K562 (cell line): ENCODE measurements around the gene PIGN. TPM values are rescaled to one million over a fixed set of nuclear protein-coding genes. Genes with fewer than 3 reads are reported as not detected.
A peak's percentile ranks its signal among the peaks of the same experiment; 100 is the strongest.

Experiments
- ATAC-seq: fragments of 200-7000 bp; cut with Tn5 transposase; 3 replicates; pipeline ENCODE4 v1.9.1; 2020; ENCODE audit warnings: moderate library complexity
- BruUV-seq: library from RNA; stranded (reverse); fragments of 400-500 nt; replicated peaks from 2 replicates; lab custom pipeline; 2021; lab: Mats Ljungman, UMichigan
- CTCF ChIA-PET: fragments of 300-600 bp; formaldehyde crosslinking; extraction: SDS; loops from one replicate; lab custom pipeline; 2021; ENCODE audit warnings: low intra/inter-chr PET ratio; lab: Yijun Ruan, JAX
- POLR2A ChIA-PET: fragments of 300-600, 350-650 bp; sonication (Branson Sonifier 250); formaldehyde crosslinking; extraction: SDS; loops from one replicate; lab custom pipeline; 2021; ENCODE audit warnings: antibody characterized with exemption, inconsistent platforms; lab: Yijun Ruan, JAX
- DNase-seq, 4 experiments: peaks; one replicate each; pipeline versions ENCODE4 v3.0.0 to v3.0.0-alpha.2; 2011 to 2018; ENCODE audit warnings: low spot score in 3 of 4, mixed read lengths in 3 of 4; ENCODE audit errors: extremely low read depth in 1 of 4
- FAIRE-seq: peaks from 2 replicates; lab custom pipeline; 2011; peaks lifted over from hg19 to GRCh38; lab: Jason Lieb, UNC
- H2AFZ ChIP-seq: 2 replicates; pipeline ENCODE4 v1.6.0; 2011; ENCODE audit warnings: low read depth, low read length, control low read depth, inconsistent platforms
- H3K27ac ChIP-seq: fragments of 200-600 bp; 3 replicates; pipeline ENCODE4 v1.8.0; 2011; ENCODE audit warnings: low read depth, mild to moderate bottlenecking, control low read depth, inconsistent platforms, low read length, moderate library complexity, mixed read lengths; ENCODE audit errors: extremely low read depth
- H3K27me3 ChIP-seq, 2 experiments: fragments of 300-600 bp in 1 of 2; 2 replicates in 1 of 2; 3 replicates in 1 of 2; pipeline versions ENCODE4 v1.6.0 to v1.8.0; 2011; ENCODE audit warnings: inconsistent platforms in 2 of 2, low read length in 2 of 2, mild to moderate bottlenecking in 1 of 2, mixed read lengths in 1 of 2, moderate library complexity in 1 of 2; ENCODE audit not compliant: control insufficient read depth in 2 of 2, insufficient read depth in 2 of 2
- H3K36me3 ChIP-seq: fragments of 300-600 bp; 3 replicates; pipeline ENCODE4 v1.8.0; 2011; ENCODE audit warnings: mild to moderate bottlenecking, low read length, inconsistent platforms; ENCODE audit not compliant: control insufficient read depth, insufficient read depth
- H3K4me1 ChIP-seq, 2 experiments: fragments of 200-600 bp in 1 of 2; replicated peaks in 1 of 2; 2 replicates in 1 of 2; 3 replicates in 1 of 2; pipeline versions ENCODE4 v1.5.1 to v1.8.0; 2011; ENCODE audit warnings: inconsistent platforms in 2 of 2, low read length in 2 of 2, mild to moderate bottlenecking in 1 of 2, mixed read lengths in 1 of 2, moderate library complexity in 1 of 2; ENCODE audit not compliant: control insufficient read depth in 2 of 2, insufficient read depth in 2 of 2
- H3K4me2 ChIP-seq: 2 replicates; pipeline ENCODE4 v1.6.1; 2011; ENCODE audit warnings: low read length, control low read depth, inconsistent platforms, mixed read lengths; ENCODE audit not compliant: insufficient read depth
- H3K4me3 ChIP-seq: fragments of 200-600 bp; sonication (generic), shearing (Covaris generic); 2 replicates; pipeline ENCODE4 v1.5.1; 2016; ENCODE audit warnings: control low read depth, inconsistent platforms
- H3K79me2 ChIP-seq: fragments of 200-600 bp; 3 replicates; pipeline ENCODE4 v1.8.0; 2011; ENCODE audit warnings: low read length, inconsistent platforms; ENCODE audit not compliant: control insufficient read depth, insufficient read depth
- H3K9ac ChIP-seq, 2 experiments: 2 replicates each; pipeline versions ENCODE4 v1.6.0 to v1.6.1; 2011; ENCODE audit warnings: low read depth in 2 of 2, low read length in 2 of 2, control low read depth in 1 of 2, inconsistent platforms in 1 of 2, mild to moderate bottlenecking in 1 of 2, mixed read lengths in 1 of 2; ENCODE audit not compliant: insufficient read depth in 1 of 2
- H3K9me1 ChIP-seq: one replicate; pipeline ENCODE4 v1.6.0; 2011; ENCODE audit warnings: inconsistent platforms, mild to moderate bottlenecking, low read length, moderate library complexity; ENCODE audit not compliant: control insufficient read depth, insufficient read depth
- H3K9me3 ChIP-seq: replicated peaks from 2 replicates; pipeline ENCODE4 v1.5.1; 2011; ENCODE audit warnings: low read depth, low read length, inconsistent platforms; ENCODE audit not compliant: control insufficient read depth, insufficient read depth
- H4K20me1 ChIP-seq: replicated peaks from 2 replicates; pipeline ENCODE4 v1.6.1; 2011; ENCODE audit warnings: low read length, inconsistent platforms, mixed read lengths; ENCODE audit not compliant: control insufficient read depth, insufficient read depth
- BCOR ChIP-seq: fragments of 450-650 bp; IDR thresholded peaks from 2 replicates; pipeline ENCODE4 v1.6.1; 2016
- BRF1 ChIP-seq: IDR thresholded peaks from 3 replicates; pipeline ENCODE4 v1.6.1; 2011; ENCODE audit warnings: borderline replicate concordance, mild to moderate bottlenecking; ENCODE audit not compliant: insufficient read length; ENCODE audit errors: extremely low read depth
- CBFB ChIP-seq: sonication (generic); formaldehyde crosslinking; IDR thresholded peaks from 2 replicates; pipeline ENCODE4 v1.4.0; 2020; ENCODE audit warnings: mild to moderate bottlenecking, missing genetic modification reagents
- FOXK2 ChIP-seq, 2 experiments: fragments of 450-650 bp; IDR thresholded peaks in 1 of 2; conservative IDR thresholded peaks in 1 of 2; 2 replicates each; pipeline ENCODE4 v1.6.1; 2016; ENCODE audit warnings: low read depth in 2 of 2, mild to moderate bottlenecking in 1 of 2
- GATAD2A ChIP-seq: fragments of 450-650 bp; IDR thresholded peaks from 2 replicates; pipeline ENCODE4 v1.6.1; 2017
- NCOA2 ChIP-seq, 2 experiments: fragments of 450-650 bp; IDR thresholded peaks; 2 replicates each; pipeline ENCODE4 v1.6.1; 2018; ENCODE audit warnings: mild to moderate bottlenecking in 2 of 2, moderate library complexity in 1 of 2; ENCODE audit not compliant: partially characterized antibody in 2 of 2
- PPARD ChIP-seq: fragments of 250-450 bp; sonication (Bioruptor Pico); IDR thresholded peaks from 2 replicates; pipeline ENCODE4 v1.8.0; 2022; ENCODE audit warnings: inconsistent platforms, mild to moderate bottlenecking, moderate library complexity
- RB1 ChIP-seq: fragments of 450-650 bp; IDR thresholded peaks from 2 replicates; pipeline ENCODE4 v1.6.1; 2017; ENCODE audit warnings: low read depth, mild to moderate bottlenecking
- RBFOX2 ChIP-seq: fragments of 200-400 bp; formaldehyde crosslinking; IDR thresholded peaks from 2 replicates; pipeline ENCODE4 v1.6.1; 2017; ENCODE audit warnings: low read depth, mild to moderate bottlenecking, low read length, moderate library complexity
- SREBF2 ChIP-seq: sonication (generic); formaldehyde crosslinking; IDR thresholded peaks from 2 replicates; pipeline ENCODE4 v1.4.0; 2020; ENCODE audit warnings: mild to moderate bottlenecking, missing genetic modification reagents
- TAF1 ChIP-seq: IDR thresholded peaks from 2 replicates; pipeline ENCODE4 v1.6.1; 2011; ENCODE audit warnings: mild to moderate bottlenecking, low read length, moderate library complexity; ENCODE audit not compliant: insufficient read depth, control insufficient read depth, severe bottlenecking; ENCODE audit errors: extremely low read depth
- TBL1XR1 ChIP-seq, 2 experiments: IDR thresholded peaks; 2 replicates each; pipeline ENCODE4 v1.6.1; 2012; ENCODE audit warnings: improper control_type of control experiment in 2 of 2, low read length in 2 of 2, mild to moderate bottlenecking in 1 of 2
- ZNF699 ChIP-seq: fragments of 250-450 bp; sonication (Bioruptor Pico); IDR thresholded peaks from 2 replicates; pipeline ENCODE4 v1.8.0; 2021; ENCODE audit warnings: mild to moderate bottlenecking, moderate library complexity; ENCODE audit not compliant: insufficient replicate concordance
- WGBS: fragments of 100-300 bp; shearing (Covaris generic); methylation state at CpG from one replicate; pipeline ENCODE4 v1.1.6; 2016; ENCODE audit warnings: low coverage, mixed read lengths; ENCODE audit not compliant: insufficient coverage; ENCODE audit errors: missing lambda C conversion rate; 5-methylcytosine and 5-hydroxymethylcytosine counted together
- in situ Hi-C: fragments of 300-500 bp; cut with MboI; formaldehyde crosslinking; loops from 4 replicates; pipeline ENCODE4 v1.15.0; 2018; ENCODE audit warnings: inconsistent platforms, mixed read lengths
- intact Hi-C: fragments of 100-400 bp; cut with micrococcal nuclease; formaldehyde crosslinking; loops from 2 replicates; pipeline ENCODE4 v1.14.2; 2022
- polyA plus RNA-seq, 8 experiments: library from polyadenylated mRNA; depleted of rRNA in 4 of 8; stranded (reverse) in 5 of 8; unstranded in 3 of 8; fragments of >200 nt; fragmentation: Nextera tagmentation in 2 of 8; fragmentation: Illumina TruSeq in 1 of 8; extraction: Ambion mirVana in 2 of 8; extraction: Trizol in 1 of 8; gene quantifications; 2 replicates each; pipeline versions ENCODE4 v1.2.1 to v1.2.3, GENCODE V29; 2011 to 2014; ENCODE audit warnings: inconsistent platforms in 1 of 8, missing spikeins in 1 of 8
- total RNA-seq, 7 experiments: library from RNA; depleted of rRNA in 6 of 7; stranded (reverse); fragments of >200 nt in 6 of 7; fragmentation: Illumina TruSeq in 2 of 7; extraction: Trizol in 2 of 7; gene quantifications; 2 replicates each; pipeline versions ENCODE4 v1.2.1 to v1.2.3, GENCODE V29; 2011 to 2021; ENCODE audit warnings: low replicate concordance in 1 of 7
- TF ChIP-seq, protein P1 (sequence below): sonication (generic); formaldehyde crosslinking; IDR thresholded peaks from 2 replicates; pipeline ENCODE4 v1.8.0; 2023; ENCODE audit warnings: mild to moderate bottlenecking, missing genetic modification reagents
- TF ChIP-seq, protein P2 (sequence below): fragments of 250-450 bp; sonication (Bioruptor Pico); IDR thresholded peaks from 2 replicates; pipeline ENCODE4 v1.5.0; 2020; ENCODE audit warnings: mild to moderate bottlenecking
- TF ChIP-seq, protein P3 (sequence below): sonication (generic); formaldehyde crosslinking; IDR thresholded peaks from 2 replicates; pipeline ENCODE4 v1.8.0; 2022; ENCODE audit warnings: missing genetic modification reagents, mild to moderate bottlenecking, borderline replicate concordance

Gene PIGN
- total and polyA plus RNA-seq, 9 of the 15 experiments (the other 6 are each of a cell fraction or from before 2014, with no cell fraction given): 9.9 to 25.6 (median 17.3) TPM

DNA sequence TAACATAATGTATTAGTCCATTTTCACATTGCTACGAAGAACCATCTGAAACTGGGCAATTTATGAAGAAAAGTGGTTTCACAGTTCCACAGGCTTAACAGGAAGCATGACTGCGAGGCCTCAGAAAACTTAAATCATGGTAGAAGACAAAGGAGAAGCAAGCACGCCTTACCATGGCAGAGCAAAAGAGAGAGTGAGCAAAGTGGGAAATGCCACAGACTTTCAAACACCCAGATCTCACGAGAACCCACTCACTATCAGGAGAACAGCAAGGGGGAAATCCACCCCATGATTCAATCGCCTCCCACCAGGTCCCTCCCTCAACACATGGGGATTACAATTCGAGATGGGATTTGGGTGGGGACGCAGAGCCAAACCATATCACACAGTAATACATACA lies 22.5 kb downstream of the PIGN start:
- Histone ChIP-seq H3K27me3 (no peaks in the 10 kb centered on the region), H3K4me1 (no peaks in the 10 kb centered on the region; a peak in 1 of 5 replicates), H3K4me2 (no peak overlapping the region), H3K9ac (no peak overlapping the region), H3K9me1 (no peaks in the 10 kb centered on the region), H3K27ac (peak overlapping the region; percentile 44; the same call in 1 of the 3 replicates), H3K36me3 (peaks cover 3% of the 10 kb centered on the region; the same call in 1 of the 3 replicates), H3K4me3 (no peak overlapping the region), H3K79me2 (no peaks in the 10 kb centered on the region; the same call in 1 of the 3 replicates), H4K20me1 (no peaks in the 10 kb centered on the region), H3K9me3 (no peaks in the 10 kb centered on the region; the same call in none of the 2 replicates), H2AFZ (no peak overlapping the region)
- BruUV-seq: no TSS peak
- in situ Hi-C loops (no loop called here), intact Hi-C loops (no loop called here)
- DNase-seq: no peak
- FAIRE-seq: no peak
- CTCF ChIA-PET: no interaction called here
- 77% methylated on average over 7 of the region's 7 CpGs for WGBS
- peak; percentile 20; the same call in 1 of the 3 replicates for ATAC-seq
- POLR2A ChIA-PET: no interaction called here
- TF ChIP-seq FOXK2 (conservative IDR thresholded peaks at IDR 0.05 in 1 of 2, IDR thresholded peaks at IDR 0.05 in 1 of 2; ENCODE audit: low read depth in 2 of 2) (no peak), GATAD2A (no peak), RB1 (no peak), SREBF2 (CRISPR knock-in tag) (no peak), TBL1XR1 (IDR thresholded peaks at IDR 0.05; ENCODE audit: low read length in 2 of 2) (no peak), RBFOX2 (no peak), TAF1 (no peak), ZNF699 (CRISPR knock-in tag) (no peak), NCOA2 (IDR thresholded peaks at IDR 0.05; ENCODE audit: partially characterized antibody in 2 of 2) (no peak), PPARD (no peak), BCOR (no peak), CBFB (CRISPR knock-in tag) (no peak), BRF1 (no peak)
- TF ChIP-seq, protein P1, sequence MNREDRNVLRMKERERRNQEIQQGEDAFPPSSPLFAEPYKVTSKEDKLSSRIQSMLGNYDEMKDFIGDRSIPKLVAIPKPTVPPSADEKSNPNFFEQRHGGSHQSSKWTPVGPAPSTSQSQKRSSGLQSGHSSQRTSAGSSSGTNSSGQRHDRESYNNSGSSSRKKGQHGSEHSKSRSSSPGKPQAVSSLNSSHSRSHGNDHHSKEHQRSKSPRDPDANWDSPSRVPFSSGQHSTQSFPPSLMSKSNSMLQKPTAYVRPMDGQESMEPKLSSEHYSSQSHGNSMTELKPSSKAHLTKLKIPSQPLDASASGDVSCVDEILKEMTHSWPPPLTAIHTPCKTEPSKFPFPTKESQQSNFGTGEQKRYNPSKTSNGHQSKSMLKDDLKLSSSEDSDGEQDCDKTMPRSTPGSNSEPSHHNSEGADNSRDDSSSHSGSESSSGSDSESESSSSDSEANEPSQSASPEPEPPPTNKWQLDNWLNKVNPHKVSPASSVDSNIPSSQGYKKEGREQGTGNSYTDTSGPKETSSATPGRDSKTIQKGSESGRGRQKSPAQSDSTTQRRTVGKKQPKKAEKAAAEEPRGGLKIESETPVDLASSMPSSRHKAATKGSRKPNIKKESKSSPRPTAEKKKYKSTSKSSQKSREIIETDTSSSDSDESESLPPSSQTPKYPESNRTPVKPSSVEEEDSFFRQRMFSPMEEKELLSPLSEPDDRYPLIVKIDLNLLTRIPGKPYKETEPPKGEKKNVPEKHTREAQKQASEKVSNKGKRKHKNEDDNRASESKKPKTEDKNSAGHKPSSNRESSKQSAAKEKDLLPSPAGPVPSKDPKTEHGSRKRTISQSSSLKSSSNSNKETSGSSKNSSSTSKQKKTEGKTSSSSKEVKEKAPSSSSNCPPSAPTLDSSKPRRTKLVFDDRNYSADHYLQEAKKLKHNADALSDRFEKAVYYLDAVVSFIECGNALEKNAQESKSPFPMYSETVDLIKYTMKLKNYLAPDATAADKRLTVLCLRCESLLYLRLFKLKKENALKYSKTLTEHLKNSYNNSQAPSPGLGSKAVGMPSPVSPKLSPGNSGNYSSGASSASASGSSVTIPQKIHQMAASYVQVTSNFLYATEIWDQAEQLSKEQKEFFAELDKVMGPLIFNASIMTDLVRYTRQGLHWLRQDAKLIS (CRISPR knock-in tag): no peak
- TF ChIP-seq, protein P2, sequence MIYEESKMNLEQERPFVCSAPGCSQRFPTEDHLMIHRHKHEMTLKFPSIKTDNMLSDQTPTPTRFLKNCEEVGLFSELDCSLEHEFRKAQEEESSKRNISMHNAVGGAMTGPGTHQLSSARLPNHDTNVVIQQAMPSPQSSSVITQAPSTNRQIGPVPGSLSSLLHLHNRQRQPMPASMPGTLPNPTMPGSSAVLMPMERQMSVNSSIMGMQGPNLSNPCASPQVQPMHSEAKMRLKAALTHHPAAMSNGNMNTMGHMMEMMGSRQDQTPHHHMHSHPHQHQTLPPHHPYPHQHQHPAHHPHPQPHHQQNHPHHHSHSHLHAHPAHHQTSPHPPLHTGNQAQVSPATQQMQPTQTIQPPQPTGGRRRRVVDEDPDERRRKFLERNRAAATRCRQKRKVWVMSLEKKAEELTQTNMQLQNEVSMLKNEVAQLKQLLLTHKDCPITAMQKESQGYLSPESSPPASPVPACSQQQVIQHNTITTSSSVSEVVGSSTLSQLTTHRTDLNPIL (CRISPR knock-in tag): no peak
- TF ChIP-seq, protein P3, sequence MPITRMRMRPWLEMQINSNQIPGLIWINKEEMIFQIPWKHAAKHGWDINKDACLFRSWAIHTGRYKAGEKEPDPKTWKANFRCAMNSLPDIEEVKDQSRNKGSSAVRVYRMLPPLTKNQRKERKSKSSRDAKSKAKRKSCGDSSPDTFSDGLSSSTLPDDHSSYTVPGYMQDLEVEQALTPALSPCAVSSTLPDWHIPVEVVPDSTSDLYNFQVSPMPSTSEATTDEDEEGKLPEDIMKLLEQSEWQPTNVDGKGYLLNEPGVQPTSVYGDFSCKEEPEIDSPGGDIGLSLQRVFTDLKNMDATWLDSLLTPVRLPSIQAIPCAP (CRISPR knock-in tag): no peak
